HL-60 (cell line): ENCODE results near the gene EVI5L.

Source experiments
- CTCF ChIP-seq: IDR thresholded peaks from one replicate; pipeline ENCODE4 v1.5.1; 2011; ENCODE audit warnings: low read length, control low read depth, inconsistent platforms; ENCODE audit not compliant: insufficient read depth
- GABPA ChIP-seq: IDR thresholded peaks from 2 replicates; pipeline ENCODE4 v1.6.1; 2012; ENCODE audit warnings: low read depth
- POLR2AphosphoS5 ChIP-seq: IDR thresholded peaks from 2 replicates; pipeline ENCODE4 v1.6.1; 2012; ENCODE audit warnings: low read depth
- SPI1 ChIP-seq: IDR thresholded peaks from 2 replicates; pipeline ENCODE4 v1.6.1; 2012; ENCODE audit warnings: low read depth, mild to moderate bottlenecking, borderline replicate concordance
- TF ChIP-seq, protein P1 (sequence below): IDR thresholded peaks from 2 replicates; pipeline ENCODE4 v1.6.1; 2012; ENCODE audit warnings: low read depth; ENCODE audit not compliant: insufficient replicate concordance

DNA sequence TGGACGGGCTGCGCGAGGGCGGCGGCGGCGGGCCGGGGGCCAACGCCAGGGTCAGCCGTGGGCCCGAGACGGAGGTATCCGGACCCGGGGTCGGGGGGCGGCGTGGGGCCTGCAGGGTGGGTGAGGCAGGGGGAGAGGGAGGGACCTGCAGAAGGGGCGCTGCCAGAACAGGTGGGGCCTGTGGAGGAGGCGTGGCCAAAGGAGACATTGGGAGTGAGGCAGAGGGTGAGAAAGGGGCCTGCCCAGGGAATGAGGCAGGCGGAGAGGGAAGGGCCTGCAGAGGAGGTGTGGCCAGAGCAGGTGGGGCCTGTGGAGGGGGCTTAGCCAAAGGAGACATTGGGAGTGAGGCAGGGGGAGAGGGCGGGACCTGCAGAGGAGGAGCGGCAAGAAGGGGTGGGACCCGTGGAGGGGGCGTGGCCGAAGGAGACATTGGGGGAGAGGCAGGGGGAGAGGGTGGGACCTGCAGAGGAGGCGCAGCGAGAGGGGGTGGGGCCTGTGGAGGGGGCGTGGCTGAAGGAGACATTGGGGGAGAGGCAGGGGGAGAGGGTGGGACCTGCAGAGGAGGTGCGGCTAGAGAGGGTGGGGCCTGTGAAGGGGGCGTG lies 40.0 kb downstream of the EVI5L start:
- no peak for TF ChIP-seq CTCF
- TF ChIP-seq, protein P1, sequence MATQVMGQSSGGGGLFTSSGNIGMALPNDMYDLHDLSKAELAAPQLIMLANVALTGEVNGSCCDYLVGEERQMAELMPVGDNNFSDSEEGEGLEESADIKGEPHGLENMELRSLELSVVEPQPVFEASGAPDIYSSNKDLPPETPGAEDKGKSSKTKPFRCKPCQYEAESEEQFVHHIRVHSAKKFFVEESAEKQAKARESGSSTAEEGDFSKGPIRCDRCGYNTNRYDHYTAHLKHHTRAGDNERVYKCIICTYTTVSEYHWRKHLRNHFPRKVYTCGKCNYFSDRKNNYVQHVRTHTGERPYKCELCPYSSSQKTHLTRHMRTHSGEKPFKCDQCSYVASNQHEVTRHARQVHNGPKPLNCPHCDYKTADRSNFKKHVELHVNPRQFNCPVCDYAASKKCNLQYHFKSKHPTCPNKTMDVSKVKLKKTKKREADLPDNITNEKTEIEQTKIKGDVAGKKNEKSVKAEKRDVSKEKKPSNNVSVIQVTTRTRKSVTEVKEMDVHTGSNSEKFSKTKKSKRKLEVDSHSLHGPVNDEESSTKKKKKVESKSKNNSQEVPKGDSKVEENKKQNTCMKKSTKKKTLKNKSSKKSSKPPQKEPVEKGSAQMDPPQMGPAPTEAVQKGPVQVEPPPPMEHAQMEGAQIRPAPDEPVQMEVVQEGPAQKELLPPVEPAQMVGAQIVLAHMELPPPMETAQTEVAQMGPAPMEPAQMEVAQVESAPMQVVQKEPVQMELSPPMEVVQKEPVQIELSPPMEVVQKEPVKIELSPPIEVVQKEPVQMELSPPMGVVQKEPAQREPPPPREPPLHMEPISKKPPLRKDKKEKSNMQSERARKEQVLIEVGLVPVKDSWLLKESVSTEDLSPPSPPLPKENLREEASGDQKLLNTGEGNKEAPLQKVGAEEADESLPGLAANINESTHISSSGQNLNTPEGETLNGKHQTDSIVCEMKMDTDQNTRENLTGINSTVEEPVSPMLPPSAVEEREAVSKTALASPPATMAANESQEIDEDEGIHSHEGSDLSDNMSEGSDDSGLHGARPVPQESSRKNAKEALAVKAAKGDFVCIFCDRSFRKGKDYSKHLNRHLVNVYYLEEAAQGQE, result no peak
- TF ChIP-seq POLR2AphosphoS5, result no peak
- no peak for TF ChIP-seq GABPA
- no peak for TF ChIP-seq SPI1
